GM23248 (cell line): ENCODE results near the gene MFNG.

Experiments
- EZH2 ChIP-seq: fragments of 200-600 bp; sonication (generic); IDR thresholded peaks from 2 replicates; pipeline ENCODE4 v1.6.1; 2018; ENCODE audit warnings: antibody characterized with exemption, mild to moderate bottlenecking; ENCODE audit not compliant: insufficient read depth, poor library complexity, severe bottlenecking
- EZH2phosphoT487 ChIP-seq: fragments of 200-600 bp; sonication (generic); IDR thresholded peaks from 2 replicates; pipeline ENCODE4 v1.6.1; 2018; ENCODE audit warnings: antibody characterized with exemption, moderate library complexity, mild to moderate bottlenecking, low read depth; ENCODE audit not compliant: insufficient read depth

DNA sequence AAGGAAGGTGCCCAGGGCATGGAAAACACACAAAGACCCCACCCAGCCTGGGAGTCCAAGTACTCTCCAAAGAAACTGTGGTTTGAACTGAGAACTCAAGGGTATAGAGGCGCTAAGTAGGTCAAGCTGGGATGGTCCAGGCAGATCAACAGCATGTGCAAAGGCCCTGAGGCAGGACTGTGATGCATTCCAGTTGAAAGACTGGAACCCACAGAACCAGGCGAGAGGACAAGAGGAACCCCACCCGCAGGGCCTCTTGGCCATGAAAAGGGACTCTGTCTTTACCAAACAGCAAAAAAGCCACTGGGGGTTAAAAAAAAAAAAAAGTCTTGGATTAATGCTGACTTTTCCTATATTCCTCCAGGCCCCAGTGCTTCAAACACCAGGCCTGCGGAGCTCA, 18.8 kb upstream of the MFNG start:
- TF ChIP-seq EZH2 (no peak), EZH2phosphoT487 (no peak)
